GM21390 (cell line): ENCODE measurements around the gene SLC12A2.

Experiments
- ATAC-seq: cut with Tn5 transposase; IDR thresholded peaks from one replicate; pipeline ENCODE4 v1.9.1; 2021; ENCODE audit not compliant: unreplicated experiment

SLC12A2 gene

DNA sequence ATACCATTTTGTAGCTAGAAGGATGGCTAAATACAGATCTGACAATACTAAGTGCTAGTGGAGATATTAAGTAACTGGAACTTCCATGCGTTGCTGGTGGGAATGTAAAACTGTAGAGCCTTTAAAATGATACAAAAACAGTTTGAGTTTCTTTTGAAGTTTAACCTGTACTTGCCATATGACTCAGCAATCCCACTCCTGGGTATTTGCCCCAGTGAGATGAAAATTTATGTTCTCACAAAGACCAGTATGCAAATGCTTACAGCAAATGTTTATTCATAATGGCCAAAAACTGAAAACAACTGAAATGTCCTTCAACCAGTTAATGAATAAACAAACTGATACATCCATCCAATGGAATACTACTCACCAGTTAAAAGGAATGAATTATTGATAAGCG is 137.3 kb downstream of the SLC12A2 start:
- ATAC-seq = no peak

DNA sequence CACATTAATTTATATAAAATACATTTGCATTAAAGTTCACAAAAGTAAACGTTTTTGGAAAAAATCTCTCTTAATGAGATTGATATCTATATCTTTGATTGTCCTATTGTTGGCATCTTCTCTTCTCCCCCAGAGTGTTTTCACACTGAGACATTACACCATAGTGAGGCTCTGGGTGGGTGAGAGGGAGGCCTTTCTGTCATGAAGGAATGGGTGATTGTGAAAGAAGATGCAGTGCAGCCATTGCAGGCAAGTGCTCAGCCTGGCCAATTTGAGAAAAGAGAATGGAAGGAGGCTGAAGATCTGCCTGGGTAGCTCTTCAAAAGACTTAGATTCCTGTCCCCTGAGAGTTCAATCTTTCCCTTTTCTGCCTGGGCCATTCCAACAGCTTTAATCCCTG is 140.8 kb downstream of the SLC12A2 start:
- no peak for ATAC-seq

DNA sequence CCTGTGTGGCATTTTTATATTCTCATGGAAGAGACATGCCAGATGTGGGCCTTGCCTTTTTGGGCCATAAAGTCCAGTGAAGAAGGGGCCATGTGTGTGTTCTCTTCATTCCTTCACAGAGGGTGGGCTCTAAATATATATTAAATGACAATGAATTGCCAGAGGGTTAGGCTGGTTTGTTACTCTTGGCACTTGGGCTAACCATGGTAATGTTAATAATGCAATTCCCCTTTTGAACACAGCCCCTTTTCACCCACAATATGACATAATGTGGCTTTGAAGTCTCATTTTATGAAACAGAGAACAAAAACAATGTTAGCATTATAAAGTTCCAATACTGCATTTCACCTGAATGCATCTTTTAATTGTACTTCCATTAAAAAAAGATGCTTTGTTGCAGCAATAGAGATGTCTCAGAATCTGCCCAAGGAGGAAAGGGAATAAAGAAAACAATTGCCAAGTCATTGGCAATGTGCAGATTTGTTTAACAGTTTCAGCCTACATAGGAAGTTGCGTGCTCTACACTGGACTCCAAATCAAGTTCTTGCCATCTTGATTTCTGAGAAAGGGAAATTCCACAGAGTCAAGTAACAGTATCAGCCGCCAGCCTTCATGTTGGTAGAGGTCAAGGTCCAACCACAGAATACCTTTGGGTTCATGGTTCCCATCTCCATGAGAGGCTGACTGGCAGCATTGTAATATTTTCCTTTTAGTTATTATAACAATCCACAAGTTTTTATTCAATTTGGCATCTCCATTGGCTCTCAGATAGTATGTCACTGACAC is 141.9 kb downstream of the SLC12A2 start:
- ATAC-seq = no peak

DNA sequence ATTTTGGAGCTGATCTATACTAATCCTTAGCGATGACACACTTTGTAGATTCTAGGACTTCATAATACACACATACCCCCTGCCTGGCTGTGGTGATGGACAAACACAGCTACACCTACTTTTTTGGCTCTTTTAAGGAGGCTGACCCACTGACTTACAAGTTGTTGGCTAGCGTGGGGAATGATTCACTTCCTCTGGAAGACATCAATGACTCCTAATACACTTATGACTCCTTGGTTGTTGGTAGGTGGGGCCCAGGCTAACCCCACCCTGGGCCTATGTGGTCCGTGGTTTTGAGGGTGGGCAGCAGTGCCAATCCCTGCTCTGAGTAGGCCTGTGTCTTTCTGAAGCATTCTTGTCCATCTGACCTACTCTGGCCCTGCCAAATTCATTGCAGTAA is 144.4 kb downstream of the SLC12A2 start:
- ATAC-seq = no peak

DNA sequence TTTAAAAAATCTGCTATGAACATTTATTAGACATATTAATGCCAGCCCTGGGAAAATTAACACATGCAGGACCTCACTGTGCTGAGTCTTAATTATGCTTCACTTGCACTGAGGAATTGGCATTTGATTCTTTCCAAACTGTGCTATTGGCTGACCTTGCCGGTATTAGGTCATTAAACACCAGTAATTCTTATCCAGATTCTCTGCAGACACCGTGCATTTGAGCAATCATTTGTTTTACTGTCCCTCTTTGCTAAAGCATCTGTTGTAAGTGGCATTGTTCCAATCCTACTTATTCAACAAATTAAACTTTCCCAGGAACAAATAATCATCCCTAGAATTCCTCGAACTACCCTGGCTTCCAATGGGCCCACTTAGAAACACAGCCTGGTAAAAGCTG is 145.0 kb downstream of the SLC12A2 start:
- no peak for ATAC-seq

DNA sequence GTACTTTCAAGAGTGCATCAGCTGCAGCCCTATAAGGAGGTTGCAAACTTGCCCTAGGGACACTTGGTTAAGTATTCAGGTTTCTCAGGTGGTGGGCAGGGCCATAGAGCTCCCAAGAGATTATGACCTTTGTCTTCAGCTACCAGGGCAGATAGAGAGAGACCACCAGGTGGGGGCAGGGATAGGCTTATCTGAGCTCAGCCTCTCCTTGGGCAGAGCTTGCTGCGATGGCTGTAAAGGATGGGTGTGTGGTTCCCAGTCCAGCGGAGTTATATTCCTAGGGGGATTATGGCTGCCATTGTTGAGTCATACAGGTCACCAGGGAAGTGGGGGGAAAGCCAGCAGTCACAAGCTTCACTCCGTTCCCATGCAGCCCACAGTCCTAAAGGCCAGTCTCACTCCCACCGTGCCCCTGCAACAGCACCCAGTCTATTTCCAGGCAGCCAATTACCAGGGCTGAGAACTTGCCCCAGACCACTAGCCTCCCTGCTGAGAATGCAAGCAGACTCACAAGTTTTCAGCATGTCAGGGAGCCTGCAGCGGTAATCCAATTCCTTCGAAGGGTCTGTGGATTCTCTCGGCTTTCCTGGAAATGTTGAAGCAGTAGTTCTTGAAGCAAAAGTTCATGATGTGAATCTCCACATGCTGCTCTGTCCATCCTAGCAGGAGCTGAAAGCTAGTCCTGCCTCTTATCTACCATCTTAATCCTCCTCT is 151.5 kb downstream of the SLC12A2 start:
- ATAC-seq = no peak

DNA sequence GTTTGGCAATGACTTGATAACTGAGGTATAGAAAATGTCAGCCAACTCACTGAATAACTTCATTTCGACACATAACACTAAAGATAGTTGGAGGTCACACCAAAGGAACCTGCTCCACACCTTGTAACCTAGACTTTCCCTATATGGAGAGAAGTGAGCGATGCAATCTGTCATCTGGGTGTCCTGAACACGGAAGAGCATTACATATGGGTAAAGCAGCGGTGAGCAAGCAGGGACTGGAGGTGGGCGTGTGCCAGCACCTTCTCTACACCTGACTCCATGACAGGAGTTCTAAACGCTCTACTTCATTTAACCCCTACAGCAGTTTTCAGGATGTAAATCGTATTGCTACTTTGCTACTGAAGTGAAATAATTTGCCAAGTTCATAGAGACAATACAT is 152.8 kb downstream of the SLC12A2 start:
- no peak for ATAC-seq

DNA sequence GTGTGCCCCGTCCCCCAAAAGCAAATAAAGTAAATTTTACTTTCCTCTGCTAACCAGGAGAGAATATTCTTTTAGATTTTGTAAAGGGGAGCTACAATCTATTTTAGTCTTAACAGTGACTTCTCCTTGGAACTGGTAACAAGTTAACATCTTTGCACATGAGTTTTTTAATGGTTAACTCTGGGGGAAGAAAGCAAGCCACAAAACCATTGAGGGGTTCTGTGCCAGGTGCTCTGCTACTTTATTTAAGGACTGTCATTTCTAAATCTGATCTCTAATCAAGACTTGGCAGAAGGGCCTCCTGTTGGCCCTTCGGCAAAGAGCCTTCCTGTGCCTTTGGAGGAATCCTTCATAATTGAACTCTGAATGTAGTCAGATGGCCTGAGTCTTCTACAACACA is 153.4 kb downstream of the SLC12A2 start:
- ATAC-seq = no peak

DNA sequence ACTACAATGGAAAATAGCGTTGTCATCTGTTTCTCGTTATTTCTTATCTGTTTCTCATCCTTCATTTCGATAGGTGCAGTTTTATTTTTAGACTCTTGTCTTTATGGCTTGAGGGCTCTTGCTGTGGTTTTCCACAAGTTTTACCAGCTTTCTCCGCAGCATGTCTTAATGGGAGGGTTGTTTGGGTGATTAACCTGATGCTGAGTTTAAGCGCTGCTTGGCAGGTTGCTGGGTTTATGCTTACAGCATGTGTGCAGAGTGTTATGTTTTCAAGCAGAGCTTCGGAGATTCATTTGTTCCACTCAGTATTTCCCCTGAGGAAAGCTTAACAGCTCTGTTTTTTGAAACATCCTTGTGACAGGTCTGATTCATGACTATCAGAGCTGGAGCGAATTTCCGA is 154.0 kb downstream of the SLC12A2 start:
- no peak for ATAC-seq
